Trophoblast cell (in vitro differentiated cells and primary cell): Measurements from ENCODE around the gene SGF29. TPM values are rescaled to one million over a fixed set of nuclear protein-coding genes. Genes with fewer than 3 reads are reported as not detected.
A peak's percentile ranks its signal among the peaks of the same experiment; 100 is the strongest.

Source experiments
- DNase-seq, 2 donors: peaks; one replicate each; pipeline ENCODE4 v3.0.0-alpha.2; 2016
- H2AFZ ChIP-seq: 2 replicates; pipeline ENCODE4 v1.6.1; 2013; ENCODE audit warnings: low read length, moderate library complexity, mild to moderate bottlenecking; ENCODE audit not compliant: insufficient read depth, poor library complexity
- H2AK5ac ChIP-seq: 2 replicates; pipeline ENCODE4 v1.6.1; 2013; ENCODE audit warnings: mild to moderate bottlenecking, low read length
- H2BK120ac ChIP-seq: 2 replicates; pipeline ENCODE4 v1.6.1; 2013; ENCODE audit warnings: low read length, mild to moderate bottlenecking, moderate library complexity; ENCODE audit not compliant: insufficient read depth, poor library complexity
- H2BK12ac ChIP-seq: 2 replicates; pipeline ENCODE4 v1.6.1; 2013; ENCODE audit warnings: mild to moderate bottlenecking, low read length, moderate library complexity
- H2BK5ac ChIP-seq: 2 replicates; pipeline ENCODE4 v1.6.1; 2013; ENCODE audit warnings: low read length, low read depth, moderate library complexity, mild to moderate bottlenecking; ENCODE audit not compliant: poor library complexity
- H3K14ac ChIP-seq: 2 replicates; pipeline ENCODE4 v1.6.1; 2013; ENCODE audit warnings: mild to moderate bottlenecking, low read length
- H3K18ac ChIP-seq: 2 replicates; pipeline ENCODE4 v1.6.1; 2013; ENCODE audit warnings: mild to moderate bottlenecking, low read length
- H3K23ac ChIP-seq: 2 replicates; pipeline ENCODE4 v1.6.1; 2013; ENCODE audit warnings: low read length
- H3K27ac ChIP-seq: 2 replicates; pipeline ENCODE4 v1.5.1; 2013; ENCODE audit warnings: low read depth, mild to moderate bottlenecking, inconsistent platforms, low read length, moderate library complexity
- H3K27me3 ChIP-seq: 2 replicates; pipeline ENCODE4 v1.6.1; 2013; ENCODE audit warnings: inconsistent platforms, mild to moderate bottlenecking, low read length, moderate library complexity; ENCODE audit not compliant: insufficient read depth
- H3K36me3 ChIP-seq, 2 experiments: 1 replicate in 1 of 2; 2 replicates in 1 of 2; pipeline ENCODE4 v1.6.1; 2013; ENCODE audit warnings: low read length in 2 of 2, mild to moderate bottlenecking in 2 of 2, moderate library complexity in 1 of 2; ENCODE audit not compliant: insufficient read depth in 2 of 2, control insufficient read depth in 1 of 2
- H3K4ac ChIP-seq: 2 replicates; pipeline ENCODE4 v1.6.1; 2013; ENCODE audit warnings: low read depth, mild to moderate bottlenecking, low read length, moderate library complexity
- H3K4me1 ChIP-seq, 2 experiments: 1 replicate in 1 of 2; 2 replicates in 1 of 2; pipeline ENCODE4 v1.6.1; 2013; ENCODE audit warnings: low read length in 2 of 2, mild to moderate bottlenecking in 2 of 2, moderate library complexity in 1 of 2; ENCODE audit not compliant: insufficient read depth in 2 of 2, control insufficient read depth in 1 of 2
- H3K4me2 ChIP-seq: 2 replicates; pipeline ENCODE4 v1.6.1; 2013; ENCODE audit warnings: inconsistent platforms, mild to moderate bottlenecking, low read length, moderate library complexity
- H3K4me3 ChIP-seq: 2 replicates; pipeline ENCODE4 v1.5.1; 2013; ENCODE audit warnings: mild to moderate bottlenecking, low read depth, low read length, inconsistent platforms
- H3K79me1 ChIP-seq: one replicate; pipeline ENCODE4 v1.6.1; 2013; ENCODE audit warnings: low read length
- H3K79me2 ChIP-seq: 2 replicates; pipeline ENCODE4 v1.6.1; 2013; ENCODE audit warnings: low read length, mild to moderate bottlenecking; ENCODE audit not compliant: control insufficient read depth, insufficient read depth, poor library complexity
- H3K9ac ChIP-seq: 2 replicates; pipeline ENCODE4 v1.6.1; 2013; ENCODE audit warnings: mild to moderate bottlenecking, low read length
- H3K9me3 ChIP-seq: 2 replicates; pipeline ENCODE4 v1.6.1; 2013; ENCODE audit warnings: low read depth, mild to moderate bottlenecking, control low read depth, inconsistent platforms, low read length; ENCODE audit not compliant: insufficient read depth
- H4K12ac ChIP-seq: 2 replicates; pipeline ENCODE4 v1.6.1; 2013; ENCODE audit warnings: low read depth, mild to moderate bottlenecking, low read length, moderate library complexity
- H4K8ac ChIP-seq: 2 replicates; pipeline ENCODE4 v1.6.1; 2013; ENCODE audit warnings: low read depth, mild to moderate bottlenecking, low read length, moderate library complexity
- H4K91ac ChIP-seq: one replicate; pipeline ENCODE4 v1.6.1; 2013; ENCODE audit warnings: low read depth, mild to moderate bottlenecking, low read length, moderate library complexity
- WGBS: extraction: QIAGEN DNeasy Blood & Tissue Kit; methylation state at CpG from one replicate; pipeline ENCODE4 v1.1.7; 2013; ENCODE audit warnings: missing lambda C conversion rate; ENCODE audit not compliant: insufficient read length, insufficient coverage; ENCODE audit errors: extremely low coverage; 5-methylcytosine and 5-hydroxymethylcytosine counted together
- polyA plus RNA-seq: library from polyadenylated mRNA; stranded (reverse); fragments of 200-250 nt; gene quantifications from 2 replicates; pipeline ENCODE4 v1.2.3, GENCODE V29; 2013

SGF29 gene
- polyA plus RNA-seq = 15.3 and 15.9 TPM in 2 replicates

GRCh38 chr16:28553776-28554633 lies at the start of gene SGF29:
TSS of gene SGF29 (plus strand) at chr16:28553920. CDS start at chr16:28581070, 27,150 bp downstream.
- H3K9me3 ChIP-seq = no peaks in the 10 kb centered on the region
- H2BK12ac ChIP-seq = no peak within 1 kb of the TSS
- H3K27ac ChIP-seq = peak within 1 kb of the TSS; percentile 93
- H3K23ac ChIP-seq = no peak within 1 kb of the TSS
- WGBS = no CpG with 5 or more reads among the region's 88 CpGs
- DNase-seq = peak; percentile 74 to 93
- peak within 1 kb of the TSS; percentile 92 for H3K14ac ChIP-seq
- H3K36me3 ChIP-seq = peaks cover 0 to 4% of the 10 kb centered on the region in 2 experiments
- H2AFZ ChIP-seq = peak within 1 kb of the TSS; percentile 85
- no peak within 1 kb of the TSS for H2AK5ac ChIP-seq
- peak within 1 kb of the TSS; percentile 93 for H4K12ac ChIP-seq
- H2BK120ac ChIP-seq = peak within 1 kb of the TSS; percentile 61
- H3K79me2 ChIP-seq = peaks cover 2% of the 10 kb centered on the region
- H3K4me3 ChIP-seq = peak within 1 kb of the TSS; percentile 82
- peaks cover 2% of the 10 kb centered on the region for H3K79me1 ChIP-seq
- peak within 1 kb of the TSS; percentile 67 for H3K4me2 ChIP-seq
- peak within 1 kb of the TSS; percentile 88 for H4K91ac ChIP-seq
- H3K9ac ChIP-seq = peak within 1 kb of the TSS; percentile 89
- H3K27me3 ChIP-seq = no peaks in the 10 kb centered on the region
- H4K8ac ChIP-seq = peak within 1 kb of the TSS; percentile 94
- peak within 1 kb of the TSS; percentile 13 for H3K4ac ChIP-seq
- peak within 1 kb of the TSS; percentile 84 for H2BK5ac ChIP-seq
- peaks cover 4% of the 10 kb centered on the region in 2 experiments for H3K4me1 ChIP-seq
- H3K18ac ChIP-seq = peak within 1 kb of the TSS; percentile 84

GRCh38 chr16:28504707-28505404 lies 48.9 kb upstream of the SGF29 start:
- Histone ChIP-seq H3K4me1 (peaks cover 4 to 16% of the 10 kb centered on the region in 2 experiments), H2AK5ac (no peak overlapping the region), H2AFZ (no peak overlapping the region), H3K4ac (no peak overlapping the region), H3K27ac (peak overlapping the region; percentile 18), H2BK5ac (no peak overlapping the region), H3K14ac (no peak overlapping the region), H4K8ac (no peak overlapping the region), H2BK12ac (no peak overlapping the region), H2BK120ac (no peak overlapping the region), H3K79me1 (peaks cover 4% of the 10 kb centered on the region), H3K4me2 (no peak overlapping the region), H3K18ac (no peak overlapping the region), H3K79me2 (no peaks in the 10 kb centered on the region), H4K12ac (no peak overlapping the region), H3K36me3 (no peaks in the 10 kb centered on the region), H3K9ac (no peak overlapping the region), H3K23ac (no peak overlapping the region), H4K91ac (peak overlapping the region; percentile 8), H3K4me3 (no peak overlapping the region), H3K27me3 (no peaks in the 10 kb centered on the region), H3K9me3 (peaks cover 3% of the 10 kb centered on the region)
- no CpG with 5 or more reads among the region's 8 CpGs for WGBS
- DNase-seq = peak; percentile 98 to 99

GRCh38 chr16:28505489-28506137 lies 48.1 kb upstream of the SGF29 start:
- Histone ChIP-seq H4K8ac (no peak overlapping the region), H2BK12ac (peak overlapping the region; percentile 0), H3K79me2 (no peaks in the 10 kb centered on the region), H4K12ac (no peak overlapping the region), H3K79me1 (peaks cover 4% of the 10 kb centered on the region), H3K27ac (peak overlapping the region; percentile 16), H3K9ac (no peak overlapping the region), H3K4ac (no peak overlapping the region), H3K27me3 (no peaks in the 10 kb centered on the region), H2BK5ac (no peak overlapping the region), H3K18ac (no peak overlapping the region), H3K14ac (peak overlapping the region; percentile 51), H2BK120ac (no peak overlapping the region), H4K91ac (peak overlapping the region; percentile 47), H3K4me1 (peaks cover 4 to 16% of the 10 kb centered on the region in 2 experiments), H2AK5ac (no peak overlapping the region), H3K23ac (no peak overlapping the region), H3K36me3 (no peaks in the 10 kb centered on the region), H3K4me2 (no peak overlapping the region), H3K9me3 (peaks cover 3% of the 10 kb centered on the region), H3K4me3 (no peak overlapping the region), H2AFZ (no peak overlapping the region)
- no CpG with 5 or more reads among the region's 14 CpGs for WGBS
- peak in 1 of 2 donors; percentile 22 for DNase-seq

- Histone ChIP-seq H3K4me3 (no peak overlapping the region), H2BK120ac (no peak overlapping the region), H2AK5ac (no peak overlapping the region), H3K9ac (no peak overlapping the region), H3K79me1 (peaks cover 16% of the 10 kb centered on the region), H2AFZ (no peak overlapping the region), H3K27me3 (no peaks in the 10 kb centered on the region), H3K27ac (no peak overlapping the region), H2BK12ac (peak overlapping the region; percentile 28), H2BK5ac (no peak overlapping the region), H3K4me2 (no peak overlapping the region), H3K14ac (no peak overlapping the region), H4K8ac (no peak overlapping the region), H3K9me3 (no peaks in the 10 kb centered on the region), H3K23ac (no peak overlapping the region), H3K36me3 (no peaks in the 10 kb centered on the region), H3K4ac (no peak overlapping the region), H4K12ac (no peak overlapping the region), H3K4me1 (peaks cover 9 to 15% of the 10 kb centered on the region in 2 experiments), H3K18ac (no peak overlapping the region), H4K91ac (no peak overlapping the region), H3K79me2 (no peaks in the 10 kb centered on the region)
- no peak for DNase-seq
- WGBS = no CpG with 5 or more reads among the region's 3 CpGs
Measured at GRCh38 chr16:28511031-28511430, 42.7 kb upstream of the SGF29 start.
